ENCODE data around the gene WDR13.
"Not testable (repeated sequence)": the region's sequence is repeated elsewhere in the genome, so short reads cannot be mapped to it uniquely, and the experiment has no call there.

WDR13 gene

GRCh38 chrX:48652055-48652579 lies 54.8 kb downstream of the WDR13 start:
- not testable (repeated sequence) for DNase-seq

GRCh38 chrX:48654746-48655145 lies 57.5 kb downstream of the WDR13 start:
- DNase-seq: not testable (repeated sequence)

Data from right kidney (tissue), 1 donor.